HG03342 (cell line): ENCODE measurements around the gene TCERG1L.
"Not testable (repeated sequence)": the region's sequence is repeated elsewhere in the genome, so short reads cannot be mapped to it uniquely, and the experiment has no call there.

ENCODE experiments used
- ATAC-seq: cut with Tn5 transposase; IDR thresholded peaks from one replicate; pipeline ENCODE4 v1.9.1; 2021; ENCODE audit warnings: mild to moderate bottlenecking, moderate library complexity; ENCODE audit not compliant: unreplicated experiment

The TCERG1L gene

GRCh38 chr10:131150126-131150525, 161.4 kb downstream of the TCERG1L start:
- ATAC-seq = no peak

GRCh38 chr10:131149586-131149985, 161.9 kb downstream of the TCERG1L start:
- ATAC-seq = no peak

GRCh38 chr10:131149111-131149510, 162.4 kb downstream of the TCERG1L start:
- ATAC-seq = no peak

GRCh38 chr10:131148270-131148669, 163.3 kb downstream of the TCERG1L start:
- no peak for ATAC-seq

- no peak for ATAC-seq
Observed at GRCh38 chr10:131147301-131147975, 164.1 kb downstream of the TCERG1L start.

GRCh38 chr10:131146790-131147189, 164.7 kb downstream of the TCERG1L start:
- no peak for ATAC-seq

- ATAC-seq = no peak
Observed at GRCh38 chr10:131145756-131146155, 165.8 kb downstream of the TCERG1L start.

- ATAC-seq = no peak
Observed at GRCh38 chr10:131144711-131145375, 166.7 kb downstream of the TCERG1L start.

- no peak for ATAC-seq
Observed at GRCh38 chr10:131144196-131144595, 167.3 kb downstream of the TCERG1L start.

GRCh38 chr10:131143425-131144165, 167.9 kb downstream of the TCERG1L start:
- ATAC-seq = no peak

- ATAC-seq = no peak
Observed at GRCh38 chr10:131142517-131143380, 168.8 kb downstream of the TCERG1L start.

- no peak for ATAC-seq
Observed at GRCh38 chr10:131141645-131142516, 169.6 kb downstream of the TCERG1L start.

- ATAC-seq = no peak
Observed at GRCh38 chr10:131141207-131141606, 170.3 kb downstream of the TCERG1L start.

- ATAC-seq = no peak
Observed at GRCh38 chr10:131140606-131141005, 170.9 kb downstream of the TCERG1L start.

- no peak for ATAC-seq
Observed at GRCh38 chr10:131137223-131137622, 174.3 kb downstream of the TCERG1L start.

GRCh38 chr10:131136336-131136735, 175.2 kb downstream of the TCERG1L start:
- ATAC-seq = not testable (repeated sequence)

- ATAC-seq = no peak
Observed at GRCh38 chr10:131135716-131136115, 175.8 kb downstream of the TCERG1L start.

- no peak for ATAC-seq
Observed at GRCh38 chr10:131134651-131135050, 176.9 kb downstream of the TCERG1L start.

- no peak for ATAC-seq
Observed at GRCh38 chr10:131134001-131134576, 177.4 kb downstream of the TCERG1L start.

GRCh38 chr10:131132681-131133080, 178.8 kb downstream of the TCERG1L start:
- ATAC-seq = no peak
